Right atrium auricular region (tissue), 2 donors: ENCODE results near the gene TRAF3. TPM values are rescaled to one million over a fixed set of nuclear protein-coding genes. Genes with fewer than 3 reads are reported as not detected.

Experiments used
- DNase-seq: peaks from one replicate; pipeline ENCODE4 v3.0.0-alpha.2; 2019; ENCODE audit warnings: low spot score
- H3K27ac ChIP-seq, 2 donors: fragments of 200-600 bp; sonication (generic); 1 replicate in 1 of 2; 2 replicates in 1 of 2; pipeline ENCODE4 v1.5.1; 2016 to 2019
- H3K27me3 ChIP-seq, 2 donors: fragments of 200-600 bp; sonication (generic); one replicate each; pipeline versions ENCODE4 v1.5.1 to v1.6.0; 2017 to 2019
- H3K36me3 ChIP-seq: fragments of 200-600 bp; sonication (generic); one replicate; pipeline ENCODE4 v1.5.1; 2016
- H3K4me1 ChIP-seq, 2 donors: fragments of 200-600 bp; sonication (generic); one replicate each; pipeline versions ENCODE4 v1.5.1 to v1.6.0; 2017 to 2019
- H3K4me3 ChIP-seq, 2 donors: fragments of 200-600 bp; sonication (generic); 1 replicate in 1 of 2; 2 replicates in 1 of 2; pipeline ENCODE4 v1.5.1; 2017 to 2019; ENCODE audit warnings: mild to moderate bottlenecking in 1 of 2, moderate library complexity in 1 of 2
- H3K9me3 ChIP-seq, 2 donors: fragments of 200-600 bp; sonication (generic); one replicate each; pipeline ENCODE4 v1.5.1; 2019
- total RNA-seq, 2 donors: library from RNA; depleted of rRNA; stranded (reverse); fragments of >200 nt; gene quantifications; one replicate each; pipeline ENCODE4 v1.1.0, GENCODE V29; 2016
- TF ChIP-seq, protein P1 (sequence below), 2 donors: fragments of 200-600 bp; sonication (generic); IDR thresholded peaks; one replicate each; pipeline ENCODE4 v1.5.1; 2019; ENCODE audit warnings: antibody characterized with exemption in 2 of 2

Gene TRAF3
- total RNA-seq, 2 donors from 2014 or later, result 9.1 to 10.0 TPM

DNA sequence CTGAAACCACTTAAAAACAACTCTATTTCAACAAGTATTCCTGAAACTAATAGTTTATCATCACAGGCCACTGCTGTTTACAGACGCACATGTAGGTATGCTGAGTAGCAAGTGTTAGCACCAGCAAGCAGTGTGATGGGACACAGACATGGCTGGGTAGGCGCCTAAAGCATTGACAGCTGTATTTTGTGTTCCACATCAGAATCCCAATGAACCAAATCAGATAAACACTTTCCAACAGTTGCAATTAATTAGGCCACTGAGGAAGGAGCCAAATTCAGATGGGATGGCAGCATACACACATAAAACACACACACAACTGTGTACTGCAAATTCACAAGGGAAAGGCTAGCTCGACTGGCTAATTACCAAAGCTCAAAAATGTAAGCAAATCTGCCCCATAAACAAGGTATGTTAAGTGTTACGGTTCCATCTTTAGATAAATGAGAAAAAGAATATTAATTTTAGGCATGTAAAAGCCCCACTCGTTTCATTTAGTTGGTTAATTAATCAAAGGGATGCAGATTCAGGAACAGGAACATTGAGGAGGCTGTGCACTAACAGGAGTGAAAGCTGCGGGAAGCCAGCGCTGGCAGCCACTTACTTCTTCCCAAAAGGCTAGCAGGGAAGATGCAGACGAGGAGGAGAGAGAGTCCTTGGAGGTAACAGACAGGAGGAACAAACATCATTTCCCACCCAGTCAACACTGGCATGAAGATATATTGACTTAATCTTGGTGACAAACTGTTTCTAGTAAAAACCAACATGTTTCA is 178.6 kb downstream of the TRAF3 start:
- DNase-seq, result no peak
- TF ChIP-seq, protein P1, sequence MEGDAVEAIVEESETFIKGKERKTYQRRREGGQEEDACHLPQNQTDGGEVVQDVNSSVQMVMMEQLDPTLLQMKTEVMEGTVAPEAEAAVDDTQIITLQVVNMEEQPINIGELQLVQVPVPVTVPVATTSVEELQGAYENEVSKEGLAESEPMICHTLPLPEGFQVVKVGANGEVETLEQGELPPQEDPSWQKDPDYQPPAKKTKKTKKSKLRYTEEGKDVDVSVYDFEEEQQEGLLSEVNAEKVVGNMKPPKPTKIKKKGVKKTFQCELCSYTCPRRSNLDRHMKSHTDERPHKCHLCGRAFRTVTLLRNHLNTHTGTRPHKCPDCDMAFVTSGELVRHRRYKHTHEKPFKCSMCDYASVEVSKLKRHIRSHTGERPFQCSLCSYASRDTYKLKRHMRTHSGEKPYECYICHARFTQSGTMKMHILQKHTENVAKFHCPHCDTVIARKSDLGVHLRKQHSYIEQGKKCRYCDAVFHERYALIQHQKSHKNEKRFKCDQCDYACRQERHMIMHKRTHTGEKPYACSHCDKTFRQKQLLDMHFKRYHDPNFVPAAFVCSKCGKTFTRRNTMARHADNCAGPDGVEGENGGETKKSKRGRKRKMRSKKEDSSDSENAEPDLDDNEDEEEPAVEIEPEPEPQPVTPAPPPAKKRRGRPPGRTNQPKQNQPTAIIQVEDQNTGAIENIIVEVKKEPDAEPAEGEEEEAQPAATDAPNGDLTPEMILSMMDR (IDR thresholded peaks at IDR 0.05), result no peak
- Histone ChIP-seq H3K27ac (no peak overlapping the region), H3K9me3 (no peaks in the 10 kb centered on the region), H3K36me3 (peaks cover 92% of the 10 kb centered on the region), H3K27me3 (no peaks in the 10 kb centered on the region), H3K4me1 (no peaks in the 10 kb centered on the region), H3K4me3 (no peak overlapping the region)

DNA sequence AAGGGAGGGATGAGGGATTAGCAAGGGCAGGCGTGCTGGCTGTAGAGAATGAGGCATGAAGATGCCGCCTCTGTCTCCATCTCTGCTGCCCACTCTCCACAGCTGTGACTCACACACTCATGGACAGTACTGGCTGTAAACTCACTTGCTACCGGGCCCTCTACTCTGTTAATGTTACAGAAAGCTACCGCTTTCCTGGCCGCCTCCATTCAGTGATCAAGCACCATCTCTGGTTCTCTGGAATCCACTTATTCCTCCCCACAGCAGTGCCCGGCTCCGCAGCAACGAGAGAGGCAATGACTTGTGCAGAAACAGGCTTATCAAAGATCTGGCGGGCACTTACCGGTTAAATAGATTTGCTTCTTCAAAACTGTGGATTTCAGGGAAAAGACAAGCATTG is 180.0 kb downstream of the TRAF3 start:
- Histone ChIP-seq H3K27ac (no peak overlapping the region), H3K27me3 (no peaks in the 10 kb centered on the region), H3K4me1 (no peaks in the 10 kb centered on the region), H3K4me3 (no peak overlapping the region), H3K9me3 (no peaks in the 10 kb centered on the region), H3K36me3 (peaks cover 92% of the 10 kb centered on the region)
- TF ChIP-seq, protein P1 (IDR thresholded peaks at IDR 0.05), result no peak
- DNase-seq, result no peak

DNA sequence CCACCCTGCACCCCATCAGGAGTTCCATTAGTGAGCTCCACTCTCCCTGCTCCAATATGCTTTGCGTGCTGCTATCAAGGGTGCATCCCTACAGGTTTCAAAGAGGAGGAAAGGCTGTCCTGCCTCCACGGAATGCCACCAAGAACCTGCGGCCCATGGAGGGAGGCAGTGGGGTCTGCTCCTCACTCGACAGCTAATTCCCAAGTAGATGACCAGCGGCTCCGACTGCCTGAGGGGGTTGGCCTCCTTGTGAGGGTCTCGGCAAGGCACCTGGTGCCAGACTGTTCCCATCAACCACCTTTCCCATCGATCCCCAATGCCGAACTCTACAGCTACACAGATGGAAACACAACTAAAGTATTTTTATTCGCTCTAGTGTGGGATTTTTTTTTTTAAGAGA is 181.2 kb downstream of the TRAF3 start:
- H3K27me3 ChIP-seq, result no peaks in the 10 kb centered on the region
- H3K4me1 ChIP-seq, result no peaks in the 10 kb centered on the region
- H3K9me3 ChIP-seq, result no peaks in the 10 kb centered on the region
- DNase-seq, result no peak
- no peak overlapping the region for H3K27ac ChIP-seq
- no peak overlapping the region for H3K4me3 ChIP-seq
- H3K36me3 ChIP-seq, result peaks cover 90% of the 10 kb centered on the region
- TF ChIP-seq, protein P1 (IDR thresholded peaks at IDR 0.05), result no peak

Other genes starting within 250 kb of the TRAF3 start
- gene RCOR1, start 184.8 kb upstream of the TRAF3 start, total RNA-seq, result 1 to 10 TPM; 8.4 to 8.7 TPM
- under 1 TPM in 1 of 2 donors, not detected in 1; 0.71 TPM for gene AMN, start 145.2 kb downstream of the TRAF3 start, total RNA-seq